Vagina (tissue), 2 donors: ENCODE results near the gene KCNJ10. TPM values are rescaled to one million over a fixed set of nuclear protein-coding genes. Genes with fewer than 3 reads are reported as not detected.

ENCODE experiments used
- DNase-seq, 2 donors: peaks; one replicate each; pipeline ENCODE4 v3.0.0-alpha.2; 2017; ENCODE audit errors: extremely low spot score in 2 of 2
- H3K27ac ChIP-seq: fragments of 200-600 bp; sonication (generic); one replicate; pipeline ENCODE4 v1.5.1; 2019
- H3K27me3 ChIP-seq: fragments of 200-600 bp; sonication (generic); one replicate; pipeline ENCODE4 v1.5.1; 2019
- H3K36me3 ChIP-seq, 2 donors: fragments of 200-600 bp; sonication (generic); one replicate each; pipeline ENCODE4 v1.5.1; 2017 to 2019
- H3K4me1 ChIP-seq: fragments of 200-600 bp; sonication (generic); one replicate; pipeline ENCODE4 v1.5.1; 2019
- H3K4me3 ChIP-seq, 2 donors: fragments of 200-600 bp; sonication (generic); 1 replicate in 1 of 2; 2 replicates in 1 of 2; pipeline ENCODE4 v1.5.1; 2016 to 2019
- H3K9me3 ChIP-seq: fragments of 200-600 bp; sonication (generic); one replicate; pipeline ENCODE4 v1.5.1; 2019
- POLR2A ChIP-seq, 2 donors: fragments of 450-650 bp; IDR thresholded peaks; one replicate each; pipeline ENCODE4 v1.6.1; 2017; ENCODE audit warnings: antibody characterized with exemption in 2 of 2, mild to moderate bottlenecking in 2 of 2, moderate library complexity in 2 of 2
- POLR2AphosphoS5 ChIP-seq, 2 donors: sonication (generic); formaldehyde crosslinking; IDR thresholded peaks; one replicate each; pipeline ENCODE4 v1.9.0; 2017; ENCODE audit warnings: antibody characterized with exemption in 2 of 2, mild to moderate bottlenecking in 2 of 2, low read depth in 1 of 2; ENCODE audit not compliant: insufficient read depth in 1 of 2
- intact Hi-C: fragments of 100-400 bp; cut with DNase I; formaldehyde crosslinking; loops from one replicate; pipeline ENCODE4 v1.15.1; 2023
- total RNA-seq: library from RNA; depleted of rRNA; stranded (reverse); fragments of >200 nt; gene quantifications from one replicate; pipeline ENCODE4 v1.2.3, GENCODE V29; 2016
- TF ChIP-seq, protein P1 (sequence below), 3 experiments: fragments of 450-650 bp in 2 of 3; fragments of 200-600 bp in 1 of 3; sonication (generic) in 1 of 3; IDR thresholded peaks; one replicate each; pipeline ENCODE4 v1.5.1; 2017 to 2019; ENCODE audit warnings: antibody characterized with exemption in 3 of 3, mild to moderate bottlenecking in 2 of 3, moderate library complexity in 2 of 3

The KCNJ10 gene
- total RNA-seq, 1 donor from 2014 or later: not detected

- TF ChIP-seq POLR2AphosphoS5 (IDR thresholded peaks at IDR 0.05; ENCODE audit: insufficient read depth in 1 of 2, low read depth in 1 of 2) (no peak), POLR2A (IDR thresholded peaks at IDR 0.05) (no peak)
- TF ChIP-seq, protein P1, sequence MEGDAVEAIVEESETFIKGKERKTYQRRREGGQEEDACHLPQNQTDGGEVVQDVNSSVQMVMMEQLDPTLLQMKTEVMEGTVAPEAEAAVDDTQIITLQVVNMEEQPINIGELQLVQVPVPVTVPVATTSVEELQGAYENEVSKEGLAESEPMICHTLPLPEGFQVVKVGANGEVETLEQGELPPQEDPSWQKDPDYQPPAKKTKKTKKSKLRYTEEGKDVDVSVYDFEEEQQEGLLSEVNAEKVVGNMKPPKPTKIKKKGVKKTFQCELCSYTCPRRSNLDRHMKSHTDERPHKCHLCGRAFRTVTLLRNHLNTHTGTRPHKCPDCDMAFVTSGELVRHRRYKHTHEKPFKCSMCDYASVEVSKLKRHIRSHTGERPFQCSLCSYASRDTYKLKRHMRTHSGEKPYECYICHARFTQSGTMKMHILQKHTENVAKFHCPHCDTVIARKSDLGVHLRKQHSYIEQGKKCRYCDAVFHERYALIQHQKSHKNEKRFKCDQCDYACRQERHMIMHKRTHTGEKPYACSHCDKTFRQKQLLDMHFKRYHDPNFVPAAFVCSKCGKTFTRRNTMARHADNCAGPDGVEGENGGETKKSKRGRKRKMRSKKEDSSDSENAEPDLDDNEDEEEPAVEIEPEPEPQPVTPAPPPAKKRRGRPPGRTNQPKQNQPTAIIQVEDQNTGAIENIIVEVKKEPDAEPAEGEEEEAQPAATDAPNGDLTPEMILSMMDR (IDR thresholded peaks at IDR 0.05): no peak
- intact Hi-C loops: no loop called here
- Histone ChIP-seq H3K4me1 (no peaks in the 10 kb centered on the region), H3K36me3 (no peaks in the 10 kb centered on the region), H3K27ac (no peak overlapping the region), H3K9me3 (no peaks in the 10 kb centered on the region), H3K4me3 (no peak overlapping the region), H3K27me3 (no peaks in the 10 kb centered on the region)
- no peak for DNase-seq
Observed at GRCh38 chr1:160064164-160064563, 5.8 kb downstream of the KCNJ10 start.

DNA sequence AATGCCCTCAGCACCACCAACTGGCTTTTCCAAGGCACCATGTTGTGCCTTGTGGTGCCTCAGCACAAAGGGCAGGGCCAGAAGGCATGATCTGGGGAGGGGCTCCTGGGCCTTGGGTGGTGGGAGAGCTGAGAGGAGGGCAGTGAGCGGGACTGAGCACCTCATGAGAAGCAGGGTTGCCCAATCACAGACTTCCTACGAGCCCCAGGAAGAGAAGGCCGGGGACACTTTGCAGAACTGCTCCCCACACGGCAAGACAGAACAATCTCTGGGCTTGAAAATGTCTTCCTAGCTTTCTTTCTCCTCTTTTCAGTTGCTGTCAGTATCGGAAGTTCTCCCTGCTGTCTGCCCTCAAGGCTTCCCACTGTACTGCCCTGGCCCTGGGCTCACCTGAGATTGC is 6.8 kb downstream of the KCNJ10 start:
- Histone ChIP-seq H3K4me1 (no peaks in the 10 kb centered on the region), H3K36me3 (no peaks in the 10 kb centered on the region), H3K4me3 (no peak overlapping the region), H3K27ac (no peak overlapping the region), H3K27me3 (no peaks in the 10 kb centered on the region), H3K9me3 (no peaks in the 10 kb centered on the region)
- intact Hi-C loops: no loop called here
- no peak for TF ChIP-seq POLR2AphosphoS5 (IDR thresholded peaks at IDR 0.05; ENCODE audit: insufficient read depth in 1 of 2, low read depth in 1 of 2)
- TF ChIP-seq POLR2A (IDR thresholded peaks at IDR 0.05): no peak
- TF ChIP-seq, protein P1 (IDR thresholded peaks at IDR 0.05): no peak
- DNase-seq: no peak

- intact Hi-C loops: no loop called here
Observed at GRCh38 chr1:160062230-160062532, 7.8 kb downstream of the KCNJ10 start.

DNA sequence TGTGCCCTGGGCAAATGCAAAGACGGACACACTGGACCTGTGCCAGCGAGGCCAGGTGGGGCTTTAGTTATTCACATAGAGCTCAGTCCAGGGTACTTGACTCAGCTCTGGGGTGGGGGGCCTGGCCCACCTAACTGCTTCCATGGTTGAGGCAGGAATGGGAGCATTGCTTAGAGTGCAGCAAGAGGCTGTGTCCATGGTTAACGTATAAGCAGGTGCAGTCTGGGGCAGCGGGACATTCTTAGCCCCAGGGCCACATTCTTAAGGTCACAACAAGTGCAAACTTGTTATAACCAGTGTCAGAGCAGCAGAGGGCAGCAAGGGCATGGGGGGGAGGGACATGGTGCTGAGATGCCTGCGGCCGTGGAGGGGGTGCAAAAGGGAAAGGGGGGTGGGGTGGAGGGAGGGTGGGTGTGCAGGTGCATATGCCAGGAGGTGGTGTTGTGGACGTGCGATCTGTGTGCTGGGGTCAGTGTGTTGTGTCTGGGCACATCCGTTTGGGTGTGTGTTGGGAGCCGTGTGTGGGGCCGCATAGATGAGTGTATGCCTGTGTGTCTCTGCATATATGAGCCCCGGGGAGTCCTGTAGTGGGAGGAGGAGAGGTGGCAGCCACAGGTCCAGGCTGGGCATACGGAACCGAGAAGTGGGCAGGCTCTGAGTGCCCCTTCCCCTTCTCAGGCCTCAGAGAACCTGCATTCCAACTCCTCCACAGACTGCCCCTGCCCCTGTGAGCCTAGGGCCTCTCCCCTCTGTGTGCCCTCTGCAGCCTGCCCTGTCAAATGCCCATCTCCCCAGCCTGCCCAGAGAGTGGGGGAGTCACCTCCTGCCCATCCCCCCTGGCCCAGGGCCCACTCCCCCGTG is 8.4 kb downstream of the KCNJ10 start:
- Histone ChIP-seq H3K36me3 (no peaks in the 10 kb centered on the region), H3K4me1 (no peaks in the 10 kb centered on the region), H3K9me3 (no peaks in the 10 kb centered on the region), H3K27me3 (no peaks in the 10 kb centered on the region), H3K27ac (no peak overlapping the region), H3K4me3 (no peak overlapping the region)
- DNase-seq: no peak
- no peak for TF ChIP-seq POLR2AphosphoS5 (IDR thresholded peaks at IDR 0.05; ENCODE audit: insufficient read depth in 1 of 2, low read depth in 1 of 2)
- TF ChIP-seq, protein P1 (IDR thresholded peaks at IDR 0.05): no peak
- TF ChIP-seq POLR2A (IDR thresholded peaks at IDR 0.05): no peak
- intact Hi-C loops: no loop called here

More at GRCh38 chr1:160062230-160062532, 7.8 kb downstream of the KCNJ10 start:
- TF ChIP-seq, protein P1 (IDR thresholded peaks at IDR 0.05): no peak
- TF ChIP-seq POLR2A (IDR thresholded peaks at IDR 0.05) (no peak), POLR2AphosphoS5 (IDR thresholded peaks at IDR 0.05; ENCODE audit: insufficient read depth in 1 of 2, low read depth in 1 of 2) (no peak)
- H3K27ac ChIP-seq: no peak overlapping the region
- no peaks in the 10 kb centered on the region for H3K4me1 ChIP-seq
- no peak overlapping the region for H3K4me3 ChIP-seq
- no peaks in the 10 kb centered on the region for H3K27me3 ChIP-seq
- no peaks in the 10 kb centered on the region for H3K9me3 ChIP-seq
- no peaks in the 10 kb centered on the region for H3K36me3 ChIP-seq
- DNase-seq: no peak

- no peak overlapping the region for H3K27ac ChIP-seq
- no peak overlapping the region for H3K4me3 ChIP-seq
- no peaks in the 10 kb centered on the region for H3K4me1 ChIP-seq
- no peaks in the 10 kb centered on the region for H3K27me3 ChIP-seq
- H3K9me3 ChIP-seq: no peaks in the 10 kb centered on the region
- intact Hi-C loops: no loop called here
- TF ChIP-seq, protein P1 (IDR thresholded peaks at IDR 0.05): no peak
- no peak for TF ChIP-seq POLR2AphosphoS5 (IDR thresholded peaks at IDR 0.05; ENCODE audit: insufficient read depth in 1 of 2, low read depth in 1 of 2)
- no peak for TF ChIP-seq POLR2A (IDR thresholded peaks at IDR 0.05)
- no peaks in the 10 kb centered on the region for H3K36me3 ChIP-seq
- DNase-seq: no peak
Observed at GRCh38 chr1:160058087-160058486, 11.9 kb downstream of the KCNJ10 start.
